MM.1S (cell line): ENCODE results near the gene TTC6.

Experiments
- DNase-seq: peaks from one replicate; pipeline ENCODE4 v3.0.0-alpha.2; 2015
- H2AFZ ChIP-seq: fragments of 300-600 bp; sonication (generic); 2 replicates; pipeline ENCODE4 v1.6.0; 2016; ENCODE audit warnings: antibody characterized with exemption, low read length
- H3F3A ChIP-seq: fragments of 300-600 bp; sonication (generic); 2 replicates; pipeline ENCODE4 v1.6.1; 2016; ENCODE audit warnings: mild to moderate bottlenecking, antibody characterized with exemption, low read length, moderate library complexity, mixed read lengths; ENCODE audit not compliant: insufficient read depth
- H3K27ac ChIP-seq: fragments of 300-600 bp; sonication (generic); 2 replicates; pipeline ENCODE4 v1.5.1; 2016; ENCODE audit warnings: mild to moderate bottlenecking, low read length
- H3K27me3 ChIP-seq: fragments of 300-600 bp; sonication (generic); replicated peaks from 2 replicates; pipeline ENCODE4 v1.6.0; 2016; ENCODE audit warnings: low read length; ENCODE audit not compliant: insufficient read depth
- H3K36me3 ChIP-seq: fragments of 300-600 bp; sonication (generic); replicated peaks from 2 replicates; pipeline ENCODE4 v1.6.1; 2016; ENCODE audit warnings: mild to moderate bottlenecking, low read length, mixed read lengths; ENCODE audit not compliant: insufficient read depth
- H3K4me1 ChIP-seq: fragments of 300-600 bp; sonication (generic); 2 replicates; pipeline ENCODE4 v1.6.1; 2016; ENCODE audit warnings: low read length, mixed read lengths
- H3K4me2 ChIP-seq: fragments of 300-600 bp; sonication (generic); 2 replicates; pipeline ENCODE4 v1.6.0; 2016; ENCODE audit warnings: low read depth, low read length
- H3K4me3 ChIP-seq: fragments of 300-600 bp; sonication (generic); 2 replicates; pipeline ENCODE4 v1.5.1; 2016; ENCODE audit warnings: low read length, mixed read lengths
- H3K79me2 ChIP-seq: fragments of 300-600 bp; sonication (generic); 2 replicates; pipeline ENCODE4 v1.6.1; 2016; ENCODE audit warnings: mixed run types, low read length, mixed read lengths
- H3K9ac ChIP-seq: fragments of 300-600 bp; sonication (generic); 2 replicates; pipeline ENCODE4 v1.6.1; 2016; ENCODE audit warnings: low read length, mixed read lengths
- H3K9me2 ChIP-seq: fragments of 300-600 bp; sonication (generic); replicated peaks from 2 replicates; pipeline ENCODE4 v1.6.1; 2016; ENCODE audit warnings: mild to moderate bottlenecking, low read length, mixed read lengths; ENCODE audit not compliant: insufficient read depth
- H3K9me3 ChIP-seq: fragments of 300-600 bp; sonication (generic); replicated peaks from 2 replicates; pipeline ENCODE4 v1.6.1; 2016; ENCODE audit warnings: mild to moderate bottlenecking, low read length, mixed read lengths; ENCODE audit not compliant: insufficient read depth
- H4K20me1 ChIP-seq: fragments of 300-600 bp; sonication (generic); 2 replicates; pipeline ENCODE4 v1.6.1; 2016; ENCODE audit warnings: mild to moderate bottlenecking, low read length, moderate library complexity, mixed read lengths; ENCODE audit not compliant: insufficient read depth
- CTCF ChIP-seq: fragments of 300-600 bp; sonication (generic); IDR thresholded peaks from 2 replicates; pipeline ENCODE4 v1.5.1; 2016; ENCODE audit warnings: antibody characterized with exemption, low read length, mixed read lengths
- EZH2 ChIP-seq: fragments of 300-600 bp; sonication (generic); optimal IDR thresholded peaks from 2 replicates; pipeline ENCODE3; 2017; ENCODE audit warnings: low read depth, mild to moderate bottlenecking, antibody characterized with exemption, low read length, mixed read lengths
- EZH2phosphoT487 ChIP-seq: fragments of 300-600 bp; sonication (generic); IDR thresholded peaks from 2 replicates; pipeline ENCODE4 v1.6.1; 2018; ENCODE audit warnings: antibody characterized with exemption, low read length

Gene TTC6

GRCh38 chr14:37637341-37637740 is 41.9 kb downstream of the TTC6 start:
- H3K4me2 ChIP-seq = no peak overlapping the region
- no peak overlapping the region for H3K4me3 ChIP-seq
- H2AFZ ChIP-seq = no peak overlapping the region

GRCh38 chr14:37638599-37638998 is 43.2 kb downstream of the TTC6 start:
- no peaks in the 10 kb centered on the region for H3K9me2 ChIP-seq
- H2AFZ ChIP-seq = no peak overlapping the region
- H3K4me3 ChIP-seq = no peak overlapping the region
- H4K20me1 ChIP-seq = no peaks in the 10 kb centered on the region
- H3F3A ChIP-seq = no peaks in the 10 kb centered on the region
- H3K4me1 ChIP-seq = no peaks in the 10 kb centered on the region
- H3K27me3 ChIP-seq = no peaks in the 10 kb centered on the region
- no peaks in the 10 kb centered on the region for H3K79me2 ChIP-seq
- H3K36me3 ChIP-seq = no peaks in the 10 kb centered on the region
- H3K27ac ChIP-seq = no peak overlapping the region
- H3K4me2 ChIP-seq = no peak overlapping the region
- H3K9me3 ChIP-seq = no peaks in the 10 kb centered on the region
- H3K9ac ChIP-seq = no peak overlapping the region
- TF ChIP-seq EZH2phosphoT487 (no peak), CTCF (no peak), EZH2 (no peak)
- no peak for DNase-seq

More at GRCh38 chr14:37637341-37637740, 41.9 kb downstream of the TTC6 start:
- no peaks in the 10 kb centered on the region for H4K20me1 ChIP-seq
- no peaks in the 10 kb centered on the region for H3K79me2 ChIP-seq
- no peaks in the 10 kb centered on the region for H3K9me2 ChIP-seq
- DNase-seq = no peak
- no peaks in the 10 kb centered on the region for H3F3A ChIP-seq
- no peak overlapping the region for H3K27ac ChIP-seq
- no peaks in the 10 kb centered on the region for H3K27me3 ChIP-seq
- H3K9me3 ChIP-seq = no peaks in the 10 kb centered on the region
- H3K9ac ChIP-seq = no peak overlapping the region
- no peaks in the 10 kb centered on the region for H3K4me1 ChIP-seq
- no peak for TF ChIP-seq EZH2
- no peaks in the 10 kb centered on the region for H3K36me3 ChIP-seq

- DNase-seq = no peak
- no peak overlapping the region for H3K4me3 ChIP-seq
- no peak overlapping the region for H2AFZ ChIP-seq
- no peaks in the 10 kb centered on the region for H3K9me3 ChIP-seq
- no peaks in the 10 kb centered on the region for H3K4me1 ChIP-seq
- no peaks in the 10 kb centered on the region for H3K79me2 ChIP-seq
- no peaks in the 10 kb centered on the region for H3K36me3 ChIP-seq
- no peaks in the 10 kb centered on the region for H3K9me2 ChIP-seq
- H4K20me1 ChIP-seq = no peaks in the 10 kb centered on the region
- no peak overlapping the region for H3K9ac ChIP-seq
- H3K27ac ChIP-seq = no peak overlapping the region
- TF ChIP-seq EZH2 (no peak), CTCF (no peak), EZH2phosphoT487 (no peak)
- H3K27me3 ChIP-seq = no peaks in the 10 kb centered on the region
- H3F3A ChIP-seq = no peaks in the 10 kb centered on the region
- H3K4me2 ChIP-seq = no peak overlapping the region
Measured at GRCh38 chr14:37641117-37641516, 45.7 kb downstream of the TTC6 start.

GRCh38 chr14:37642125-37642524 is 46.7 kb downstream of the TTC6 start:
- H3K9me2 ChIP-seq = no peaks in the 10 kb centered on the region

More at GRCh38 chr14:37642125-37642524, 46.7 kb downstream of the TTC6 start:
- TF ChIP-seq CTCF = no peak
- Histone ChIP-seq H3K4me2 (no peak overlapping the region), H3K36me3 (no peaks in the 10 kb centered on the region), H4K20me1 (no peaks in the 10 kb centered on the region), H3F3A (no peaks in the 10 kb centered on the region), H3K27me3 (no peaks in the 10 kb centered on the region), H3K9ac (no peak overlapping the region), H2AFZ (no peak overlapping the region), H3K79me2 (no peaks in the 10 kb centered on the region), H3K4me1 (no peaks in the 10 kb centered on the region), H3K9me3 (no peaks in the 10 kb centered on the region), H3K27ac (no peak overlapping the region), H3K4me3 (no peak overlapping the region)
- DNase-seq = no peak
